ENCODE measurements around the gene PCNT.
A peak's percentile ranks its signal among the peaks of the same experiment; 100 is the strongest.
"Not testable (repeated sequence)": the region's sequence is repeated elsewhere in the genome, so short reads cannot be mapped to it uniquely, and the experiment has no call there.

Gene PCNT

DNA sequence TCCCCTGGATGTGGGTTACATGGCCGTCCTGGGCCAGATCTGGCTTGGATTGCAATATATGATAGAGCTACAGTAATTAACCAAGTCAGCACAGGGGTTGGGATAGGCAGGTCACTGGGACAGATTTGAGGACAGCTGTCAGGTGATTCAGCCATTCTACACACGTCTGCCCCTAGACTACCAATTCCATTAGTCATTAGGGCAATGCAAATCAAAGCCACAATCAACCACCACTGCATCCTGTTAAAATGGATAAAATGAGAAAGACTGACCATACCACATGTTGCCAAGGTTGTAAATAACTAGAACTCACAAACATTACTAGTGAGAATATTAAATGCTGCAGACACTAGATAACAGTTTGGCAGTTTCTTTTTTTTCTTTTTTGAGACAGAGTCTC lies 16.3 kb upstream of the PCNT start:
- H3K4me3 ChIP-seq (ENCODE audit: low read depth, low read length): no peak overlapping the region

- no peak overlapping the region for H3K4me3 ChIP-seq (ENCODE audit: low read depth, low read length)
Observed at GRCh38 chr21:46308431-46308830, 15.5 kb upstream of the PCNT start.

GRCh38 chr21:46310260-46310659 lies 13.7 kb upstream of the PCNT start:
- not testable (repeated sequence) for H3K4me3 ChIP-seq (ENCODE audit: low read depth, low read length)

DNA sequence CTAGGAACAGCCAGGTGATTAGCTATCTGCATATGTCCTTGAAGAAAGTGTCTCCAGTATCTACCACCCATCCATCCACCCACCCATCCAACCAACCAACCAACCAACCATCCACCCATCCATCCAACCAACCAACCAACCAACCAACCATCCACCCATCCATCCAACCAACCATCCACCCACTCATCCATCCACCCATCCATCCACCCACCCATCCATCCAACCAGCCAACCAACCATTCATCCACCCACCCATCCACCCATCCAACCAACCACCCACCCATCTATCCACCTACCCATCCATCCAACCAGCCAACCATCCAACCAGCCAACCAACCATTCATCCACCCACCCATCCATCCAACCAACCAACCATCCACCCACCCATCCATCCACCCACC lies 12.4 kb upstream of the PCNT start:
- no peak overlapping the region for H3K4me3 ChIP-seq (ENCODE audit: low read depth, low read length)

DNA sequence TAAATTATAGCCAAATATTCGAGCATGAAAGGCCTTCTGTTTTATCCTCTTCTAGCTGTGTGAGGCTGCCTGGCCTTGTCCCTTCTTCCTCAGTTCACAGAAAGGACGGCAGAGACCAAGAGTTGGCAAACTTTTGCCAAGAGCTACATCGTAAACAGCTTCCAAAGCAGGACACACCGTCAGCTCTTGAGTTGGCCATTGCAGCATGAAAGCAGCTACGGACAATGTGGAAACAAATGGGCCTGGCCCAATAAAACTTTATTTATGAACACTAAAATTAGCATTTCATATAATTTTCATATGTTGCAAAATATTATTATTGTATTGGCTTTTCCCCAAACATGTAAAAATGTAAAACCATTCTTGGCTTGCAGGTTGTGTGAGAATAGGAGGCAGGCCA lies 11.0 kb upstream of the PCNT start:
- H3K4me3 ChIP-seq (ENCODE audit: low read depth, low read length): no peak overlapping the region

- no peak overlapping the region for H3K4me3 ChIP-seq (ENCODE audit: low read depth, low read length)
Observed at GRCh38 chr21:46314441-46315020, 9.4 kb upstream of the PCNT start.

DNA sequence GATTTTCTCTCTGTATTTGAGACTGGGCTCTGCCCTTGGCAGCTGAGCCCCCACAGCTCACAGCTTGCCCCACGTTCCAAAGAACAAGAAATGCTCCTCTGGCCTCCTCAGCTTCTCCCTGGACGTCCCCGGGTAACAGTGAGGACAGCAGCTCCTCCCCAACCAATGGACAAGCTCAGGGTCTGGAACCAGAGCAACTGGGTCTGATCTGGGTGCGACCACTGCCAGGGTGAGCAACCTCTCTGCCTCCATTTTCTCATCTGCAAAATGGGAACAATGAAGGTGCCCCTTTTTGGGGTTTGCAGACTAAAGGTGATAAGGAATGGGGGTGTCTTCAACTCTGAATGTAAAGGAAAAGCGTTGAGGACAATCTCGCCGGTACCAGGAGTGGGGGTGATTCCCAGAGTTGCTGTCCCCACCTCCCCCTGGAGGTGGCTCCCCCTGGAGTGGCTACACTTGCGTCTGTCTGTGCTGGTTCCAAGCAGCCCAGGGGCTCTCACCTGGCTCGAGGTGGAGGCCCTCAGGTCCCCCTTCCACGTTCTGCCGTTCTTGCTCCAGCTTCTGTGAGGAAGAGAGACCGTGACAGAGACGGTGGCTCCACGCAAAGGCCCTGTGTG lies 7.1 kb upstream of the PCNT start:
- no peak overlapping the region for H3K4me3 ChIP-seq (ENCODE audit: low read depth, low read length)

DNA sequence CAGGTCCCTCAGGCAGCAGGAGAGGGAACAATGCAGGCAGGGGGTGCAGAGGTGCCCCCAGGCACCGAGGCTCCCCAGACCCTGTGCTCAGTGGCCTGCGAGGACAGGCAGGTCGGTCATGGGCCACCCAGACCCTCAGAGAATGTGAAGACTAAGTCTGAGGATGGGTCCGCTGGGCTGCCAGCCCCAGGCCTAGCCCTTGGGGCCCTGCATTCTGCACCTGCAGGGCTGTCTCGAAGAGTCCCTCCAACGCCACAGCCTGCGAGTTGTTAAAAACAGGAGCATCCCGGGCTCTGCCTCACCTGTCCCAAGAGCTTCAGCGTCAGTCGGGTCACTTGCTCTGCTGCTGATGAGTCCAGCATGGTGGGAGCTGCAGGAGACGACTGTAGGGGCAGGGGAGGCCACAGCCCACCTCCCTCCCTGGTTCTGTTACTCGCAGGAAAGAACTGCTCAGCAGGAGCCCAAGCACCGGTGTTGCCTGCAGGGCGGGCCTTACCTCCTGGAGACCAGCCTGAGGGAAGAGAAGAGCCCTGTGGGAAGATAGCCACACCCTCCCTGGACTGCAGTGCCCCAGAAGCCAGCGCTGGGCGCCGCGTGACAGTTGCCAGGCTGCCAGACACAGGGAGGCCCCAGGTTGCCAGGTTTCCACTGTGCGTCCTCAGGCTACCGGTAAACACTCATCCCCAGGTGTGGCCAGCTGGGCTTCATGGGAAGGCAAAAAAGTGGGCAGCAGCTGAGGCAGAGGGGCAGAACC lies 6.1 kb upstream of the PCNT start:
- H3K4me3 ChIP-seq (ENCODE audit: low read depth, low read length): no peak overlapping the region

GRCh38 chr21:46318464-46318845 lies 5.5 kb upstream of the PCNT start:
- H3K4me3 ChIP-seq (ENCODE audit: low read depth, low read length): no peak overlapping the region

DNA sequence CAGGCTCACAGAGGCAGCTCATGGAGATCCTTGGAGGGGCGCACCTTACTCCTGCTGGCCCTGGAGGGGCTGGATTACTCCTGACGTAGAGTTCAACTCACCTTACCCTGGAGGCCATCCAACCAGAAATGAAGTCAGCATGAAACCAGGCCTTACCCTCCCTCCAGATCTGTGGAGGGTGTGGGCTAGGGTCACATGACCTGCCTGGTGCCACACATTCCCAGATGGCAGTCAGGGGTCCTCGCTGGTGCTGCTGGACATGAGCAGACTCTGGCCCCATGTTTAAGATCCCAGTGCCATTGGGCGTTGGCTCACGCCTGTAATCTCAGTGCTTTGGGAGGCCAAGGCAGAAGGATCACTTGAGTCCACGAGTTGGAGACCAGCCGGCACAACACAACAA lies 4.8 kb upstream of the PCNT start:
- no peak overlapping the region for H3K4me3 ChIP-seq (ENCODE audit: low read depth, low read length)

DNA sequence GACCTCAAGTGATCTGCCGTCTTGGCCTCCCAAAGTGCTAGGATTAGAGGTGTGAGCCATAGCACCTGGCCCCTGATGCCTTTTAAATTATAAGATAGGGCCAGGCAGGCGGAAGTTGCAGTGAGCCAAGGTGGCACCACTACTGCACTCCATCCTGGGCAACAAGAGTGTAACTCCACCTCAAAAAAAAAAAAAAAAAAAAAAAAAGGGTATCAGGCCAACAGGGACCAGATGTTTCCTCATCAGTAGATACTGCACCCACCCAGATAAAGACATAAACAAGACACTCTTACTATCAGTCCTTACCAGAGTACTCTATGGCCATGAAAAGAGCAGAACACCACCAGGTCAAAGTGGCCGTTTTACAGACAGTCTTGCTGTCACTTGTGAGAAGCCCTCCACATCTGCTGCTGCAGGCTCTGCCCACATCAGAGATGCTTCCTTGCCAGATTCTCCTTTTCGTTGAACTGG lies 3.6 kb upstream of the PCNT start:
- no peak overlapping the region for H3K4me3 ChIP-seq (ENCODE audit: low read depth, low read length)

DNA sequence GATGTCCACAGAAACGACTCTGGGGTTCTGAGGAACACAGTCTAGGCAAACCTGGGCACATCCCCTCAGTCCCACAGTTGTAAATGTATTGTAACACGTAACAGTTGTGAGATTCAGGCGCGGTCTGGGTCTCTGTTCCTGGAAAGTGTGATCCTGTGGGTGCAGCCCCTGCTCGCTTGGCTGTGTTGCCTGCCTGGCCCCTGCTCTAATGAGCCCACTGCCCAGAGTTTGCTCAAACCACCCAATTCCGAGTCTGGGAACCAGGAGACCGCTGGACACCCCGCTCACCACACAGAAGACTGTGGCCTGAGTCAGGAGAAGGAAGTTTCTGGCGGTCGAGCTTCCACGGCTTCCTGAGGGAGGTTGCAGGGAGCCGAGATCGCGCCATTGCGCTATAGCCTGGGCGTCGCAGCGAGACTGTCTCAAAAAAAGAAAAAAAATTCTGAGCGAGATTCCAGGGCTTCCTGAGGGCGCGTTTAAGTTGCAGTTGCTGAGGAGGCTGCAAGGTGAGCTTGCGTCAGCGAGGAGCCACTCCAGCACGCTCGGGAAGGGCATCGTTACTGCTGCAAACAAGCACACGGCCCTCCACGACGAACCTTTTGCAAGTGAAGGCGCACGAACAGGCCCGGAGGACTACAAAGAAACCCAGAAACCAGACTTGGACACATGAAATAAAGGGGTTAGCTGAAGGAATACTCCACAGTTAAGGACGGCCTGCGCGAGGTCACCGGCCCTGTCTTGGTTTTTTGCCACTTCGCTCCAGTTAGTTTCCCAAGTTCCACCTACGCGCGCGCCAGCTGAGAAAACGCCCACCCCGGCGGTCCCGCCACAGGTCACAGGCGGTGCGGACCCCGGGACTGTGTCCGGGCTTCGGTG lies 1.4 kb upstream of the PCNT start:
- peak overlapping the region; percentile 92 for H3K4me3 ChIP-seq (ENCODE audit: low read depth, low read length)

- H3K4me3 ChIP-seq (ENCODE audit: low read depth, low read length): peak overlapping the region; percentile 92
Observed at GRCh38 chr21:46323227-46323709, 688 bp upstream of the PCNT start.

DNA sequence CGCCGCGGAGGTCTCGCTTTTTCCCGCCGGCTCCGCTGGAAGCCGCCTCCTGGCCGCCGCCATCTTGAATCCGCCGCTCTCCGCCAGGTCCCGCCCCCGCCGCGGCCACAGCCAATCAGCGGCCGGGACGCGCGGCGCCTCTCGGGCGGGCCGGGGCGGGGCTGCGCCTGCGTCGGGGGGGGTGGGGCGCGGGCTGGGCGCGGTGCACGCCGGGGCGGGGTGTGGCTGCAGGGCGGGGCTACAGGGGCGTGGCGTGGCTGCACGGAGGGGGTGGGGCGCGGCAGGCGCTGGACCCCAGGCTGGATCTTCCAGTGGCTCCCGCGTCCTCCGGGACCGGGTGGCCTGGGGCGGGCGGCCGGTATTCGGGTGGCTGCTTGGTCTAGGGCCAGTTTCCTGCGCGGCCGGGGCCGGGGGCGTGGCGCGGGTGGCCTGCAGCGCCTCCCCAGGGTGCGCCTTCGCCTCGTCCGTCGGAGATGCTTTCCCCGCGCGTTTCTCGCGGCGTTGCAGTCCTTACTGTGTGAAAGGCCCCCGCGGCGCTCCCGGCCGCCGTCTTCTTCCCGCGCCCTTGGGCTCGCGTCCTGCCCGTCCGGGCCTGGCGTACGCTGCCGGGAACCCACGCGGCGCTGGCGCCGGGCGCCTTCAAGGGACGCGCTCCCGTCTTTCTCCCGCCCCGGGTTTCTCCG lies 575 bp downstream of the PCNT start:
- peak overlapping the region; percentile 92 for H3K4me3 ChIP-seq (ENCODE audit: low read depth, low read length)

DNA sequence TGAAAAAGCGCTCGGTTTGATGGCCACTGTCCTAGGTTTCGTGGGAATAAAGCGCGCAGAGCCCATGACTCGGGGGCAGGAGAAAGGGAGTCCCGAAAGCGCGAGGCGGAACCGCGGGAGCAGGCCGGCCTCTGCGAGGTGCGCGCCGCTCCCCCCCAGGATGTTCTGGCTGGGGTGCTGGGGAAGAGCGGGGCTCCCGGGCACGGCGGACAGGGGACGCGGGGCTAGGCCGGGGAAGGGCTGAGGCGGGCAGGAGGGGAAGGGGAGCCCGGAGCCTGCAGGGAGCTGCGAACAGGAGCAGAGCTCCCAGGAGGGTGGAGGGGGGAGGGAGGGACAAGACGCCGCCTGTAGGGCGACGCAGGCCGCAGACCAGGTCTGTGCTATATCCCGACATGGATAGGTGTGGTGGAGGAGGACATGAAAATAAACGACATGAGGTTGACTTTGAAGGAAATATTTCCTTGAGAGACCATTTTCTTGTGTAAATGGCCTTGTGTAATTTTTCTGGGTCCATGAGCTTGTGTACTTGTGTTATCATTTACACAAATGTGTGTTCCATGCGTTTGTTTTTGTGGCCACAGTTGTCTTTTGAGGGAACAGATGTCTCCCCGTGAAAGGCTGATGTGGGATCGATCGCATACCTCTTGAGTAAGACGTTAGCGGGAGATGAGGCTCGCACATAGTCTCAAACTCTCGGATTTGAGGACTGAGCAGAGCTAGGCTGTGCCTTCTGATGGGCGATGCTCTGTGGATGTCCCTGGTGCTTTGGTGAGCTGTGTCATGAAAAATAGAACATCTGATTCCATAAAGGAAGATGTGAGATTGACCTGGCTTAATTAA lies 1.3 kb downstream of the PCNT start:
- peak overlapping the region; percentile 73 for H3K4me3 ChIP-seq (ENCODE audit: low read depth, low read length)

DNA sequence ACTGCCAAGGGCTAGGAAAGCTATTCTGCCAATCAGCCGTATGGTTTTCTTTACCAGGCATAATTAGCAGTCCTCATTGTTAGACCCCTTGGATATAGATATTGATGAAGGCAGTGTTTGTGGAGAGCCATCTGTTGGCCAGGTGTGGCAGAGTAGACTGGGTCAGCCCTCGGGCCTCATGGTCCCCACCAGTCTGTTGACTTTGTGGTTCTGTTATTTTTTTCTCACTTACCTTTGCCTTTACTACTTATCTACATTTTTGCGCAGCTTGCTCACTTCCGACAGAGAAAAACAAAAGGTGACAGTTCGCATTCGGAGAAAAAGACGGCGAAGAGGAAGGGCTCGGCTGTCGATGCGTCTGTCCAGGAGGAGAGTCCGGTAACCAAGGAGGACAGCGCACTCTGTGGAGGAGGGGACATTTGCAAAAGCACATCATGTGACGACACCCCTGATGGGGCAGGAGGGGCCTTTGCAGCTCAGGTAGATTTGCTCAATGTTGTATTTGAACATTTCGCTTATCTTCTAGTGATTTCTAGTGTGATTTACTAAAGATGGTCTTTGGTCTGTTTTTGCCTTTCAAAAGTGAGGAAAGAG lies 2.3 kb downstream of the PCNT start:
- no peak overlapping the region for H3K4me3 ChIP-seq (ENCODE audit: low read depth, low read length)

DNA sequence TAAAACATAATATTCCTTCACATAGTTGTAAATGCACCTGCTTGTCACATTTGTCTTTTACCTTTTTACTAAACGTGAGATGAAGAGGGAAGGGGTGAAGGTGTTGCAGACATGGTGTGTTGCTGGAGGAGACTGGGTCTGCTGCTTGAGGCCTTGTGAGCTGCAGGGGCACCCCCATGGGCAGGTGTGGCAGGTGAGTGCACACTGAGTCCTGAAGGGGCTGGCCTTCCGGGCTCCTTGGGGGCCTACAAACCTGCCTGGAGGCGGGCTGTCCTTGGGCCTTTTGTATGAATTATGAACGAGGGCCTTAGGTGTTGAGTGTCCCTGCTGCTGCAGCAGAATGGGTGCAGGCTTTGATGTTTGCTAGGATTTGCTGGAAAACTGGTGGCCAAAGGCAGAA lies 3.8 kb downstream of the PCNT start:
- H3K4me3 ChIP-seq (ENCODE audit: low read depth, low read length): no peak overlapping the region

- no peak overlapping the region for H3K4me3 ChIP-seq (ENCODE audit: low read depth, low read length)
Observed at GRCh38 chr21:46328151-46328550, 4.2 kb downstream of the PCNT start.

GRCh38 chr21:46329796-46330195 lies 5.8 kb downstream of the PCNT start:
- H3K4me3 ChIP-seq (ENCODE audit: low read depth, low read length): no peak overlapping the region
